AG04449 (cell line): ENCODE data around the gene FEM1B.
"Not testable (repeated sequence)": the region's sequence is repeated elsewhere in the genome, so short reads cannot be mapped to it uniquely, and the experiment has no call there.

Source experiments
- CTCF ChIA-PET: fragments of 350-600 bp; formaldehyde crosslinking; extraction: SDS; loops from one replicate; lab custom pipeline; 2021; ENCODE audit warnings: antibody characterized with exemption; lab: Yijun Ruan, JAX
- POLR2A ChIA-PET: fragments of 400-600, 350-600 bp; formaldehyde crosslinking; extraction: SDS; loops from one replicate; lab custom pipeline; 2020; ENCODE audit warnings: antibody characterized with exemption, inconsistent platforms; lab: Yijun Ruan, JAX
- DNase-seq: peaks from one replicate; pipeline ENCODE4 v3.0.0-alpha.2; 2010; ENCODE audit warnings: low read depth, low spot score
- H3K4me3 ChIP-seq: 2 replicates; pipeline ENCODE4 v1.5.1; 2011; ENCODE audit warnings: low read depth, mild to moderate bottlenecking, control low read depth, low read length
- CTCF ChIP-seq: IDR thresholded peaks from one replicate; pipeline ENCODE4 v1.5.1; 2011; ENCODE audit warnings: mild to moderate bottlenecking, moderate library complexity, low read length, control low read depth, inconsistent platforms; ENCODE audit not compliant: insufficient read depth; ENCODE audit errors: missing control alignments

The FEM1B gene

DNA sequence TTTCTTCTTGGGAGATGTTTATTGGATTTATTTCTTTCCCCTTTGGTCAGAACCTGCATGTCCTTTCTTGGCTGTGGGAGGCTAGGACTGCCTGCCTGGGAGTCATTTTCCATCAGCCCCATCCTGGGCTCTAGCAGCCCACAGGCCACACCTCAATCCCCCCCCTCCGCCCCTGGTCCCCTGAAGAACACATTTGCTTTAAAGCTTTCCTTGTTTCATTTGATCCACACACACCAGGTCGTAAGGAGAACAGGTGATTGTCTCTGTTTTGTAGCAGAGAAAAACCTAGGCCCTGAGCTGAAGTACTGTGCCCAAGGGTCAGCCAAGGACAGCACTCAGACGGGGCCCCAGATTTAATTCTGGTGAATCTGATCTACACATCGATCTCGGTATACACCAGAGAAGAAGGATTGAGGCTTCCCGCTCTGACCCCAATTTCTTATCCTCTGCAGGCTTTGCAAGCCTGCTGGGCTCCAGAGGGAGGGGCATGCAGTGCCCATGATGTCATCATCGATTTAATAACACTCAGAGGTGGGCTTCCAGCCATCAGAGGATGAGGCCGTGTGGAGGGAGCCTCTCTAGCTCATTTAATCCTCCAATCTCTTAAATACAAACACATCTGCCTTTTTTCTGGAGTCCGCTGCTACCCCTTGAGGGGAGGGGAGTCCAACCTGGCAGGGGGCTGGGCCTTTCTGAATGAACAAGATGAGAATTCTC is 46.3 kb upstream of the FEM1B start:
- no peak for TF ChIP-seq CTCF
- ChIA-PET CTCF (interaction anchor here (1.3 to 7.0 kb wide), 2 partner anchors 12 to 22 kb away, joined by 4 to 27 read pairs; no protein-coding TSS in a partner anchor), POLR2A (interaction anchor here (1.0 kb wide), 1 partner anchor 46 kb away, joined by 4 read pairs; the partner anchor contains the start of gene FEM1B)
- no peak overlapping the region for H3K4me3 ChIP-seq
- no peak for DNase-seq

GRCh38 chr15:68232449-68232848 is 45.1 kb upstream of the FEM1B start:
- no peak for TF ChIP-seq CTCF
- DNase-seq = no peak
- no peak overlapping the region for H3K4me3 ChIP-seq
- ChIA-PET CTCF (interaction anchor here (7.0 kb wide), 1 partner anchor 21 kb away, joined by 27 read pairs; no protein-coding TSS in a partner anchor), POLR2A (interaction anchor here (0.5 kb wide), 1 partner anchor 51 kb away, joined by 3 read pairs; no protein-coding TSS in a partner anchor)

DNA sequence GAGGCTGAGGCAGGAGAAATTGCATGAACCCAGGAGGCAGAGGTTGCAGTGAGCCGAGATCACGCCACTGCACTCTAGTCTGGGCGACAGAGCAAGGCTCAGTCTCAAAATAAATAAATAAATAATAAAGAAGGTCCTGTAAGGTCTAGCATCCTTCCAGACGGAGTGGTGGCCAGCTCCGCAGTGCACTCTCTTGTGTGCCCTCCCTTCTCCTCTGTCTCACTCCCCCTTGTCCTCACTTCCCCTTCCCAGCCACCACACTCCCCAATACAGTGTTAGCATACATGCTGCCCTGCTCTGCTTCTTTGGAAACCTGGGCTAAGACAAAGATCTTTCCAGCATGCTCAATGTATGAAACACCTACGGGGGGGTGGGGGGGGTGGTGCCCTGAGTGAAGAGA is 44.6 kb upstream of the FEM1B start:
- TF ChIP-seq CTCF = no peak
- CTCF ChIA-PET = interaction anchor here (7.0 kb wide), 1 partner anchor 20 kb away, joined by 27 read pairs; no protein-coding TSS in a partner anchor

DNA sequence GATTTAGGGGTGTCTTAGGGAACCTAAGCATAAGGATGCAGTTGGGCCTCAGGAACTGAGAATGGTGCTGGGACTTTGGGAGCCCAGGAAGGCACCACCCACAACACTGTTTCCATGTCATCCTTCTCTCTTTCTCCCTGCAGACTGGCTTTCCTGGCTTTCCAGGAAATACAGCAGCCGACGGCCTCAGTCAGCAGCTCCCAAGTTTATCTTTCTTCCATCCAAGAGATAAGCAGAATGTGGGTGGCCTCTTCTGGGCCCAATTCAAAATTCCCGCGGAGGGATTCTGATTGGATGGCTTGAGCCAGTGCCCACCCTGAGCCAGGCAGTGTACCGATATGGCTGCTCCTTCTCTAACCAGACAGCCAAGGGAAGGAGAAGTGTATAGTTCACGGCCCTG is 43.5 kb upstream of the FEM1B start:
- no peak for DNase-seq
- no peak overlapping the region for H3K4me3 ChIP-seq
- ChIA-PET POLR2A (no interaction called here), CTCF (no interaction called here)
- TF ChIP-seq CTCF = no peak

More for the DNA sequence above, 44.6 kb upstream of the FEM1B start:
- POLR2A ChIA-PET = no interaction called here
- DNase-seq = no peak
- no peak overlapping the region for H3K4me3 ChIP-seq

DNA sequence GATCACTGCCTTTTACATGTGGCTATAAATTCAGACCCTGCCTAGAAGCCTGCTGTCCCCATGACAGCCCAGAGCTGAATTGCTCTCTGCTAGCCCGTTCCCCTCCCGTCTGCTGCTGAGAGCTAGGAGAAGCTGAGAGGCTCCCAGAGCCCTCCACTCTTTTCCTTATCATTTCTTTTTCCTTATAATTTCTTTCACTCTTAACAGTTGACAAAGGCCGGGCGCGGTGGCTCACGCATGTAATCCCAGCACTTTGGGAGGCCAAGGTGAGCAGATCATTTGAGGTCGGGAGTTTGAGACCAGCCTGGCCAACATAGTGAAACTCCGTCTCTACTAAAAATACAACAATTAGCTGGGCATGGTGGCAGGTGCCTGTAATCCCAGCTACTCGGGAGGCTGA is 43.0 kb upstream of the FEM1B start:
- POLR2A ChIA-PET, H3K4me3 ChIP-seq, DNase-seq: not testable (repeated sequence)
- CTCF ChIA-PET = interaction anchor here (3.2 kb wide), 1 partner anchor 19 kb away, joined by 15 read pairs; no protein-coding TSS in a partner anchor

- CTCF ChIA-PET = interaction anchor here (0.6 to 3.2 kb wide), 3 partner anchors 18 to 622 kb away, joined by 3 to 15 read pairs (median 3); no protein-coding TSS in a partner anchor
- TF ChIP-seq CTCF = no peak
- POLR2A ChIA-PET = no interaction called here
- no peak overlapping the region for H3K4me3 ChIP-seq
- no peak for DNase-seq
These were observed 42.5 kb upstream of the FEM1B start for GRCh38 chr15:68235022-68235421.

DNA sequence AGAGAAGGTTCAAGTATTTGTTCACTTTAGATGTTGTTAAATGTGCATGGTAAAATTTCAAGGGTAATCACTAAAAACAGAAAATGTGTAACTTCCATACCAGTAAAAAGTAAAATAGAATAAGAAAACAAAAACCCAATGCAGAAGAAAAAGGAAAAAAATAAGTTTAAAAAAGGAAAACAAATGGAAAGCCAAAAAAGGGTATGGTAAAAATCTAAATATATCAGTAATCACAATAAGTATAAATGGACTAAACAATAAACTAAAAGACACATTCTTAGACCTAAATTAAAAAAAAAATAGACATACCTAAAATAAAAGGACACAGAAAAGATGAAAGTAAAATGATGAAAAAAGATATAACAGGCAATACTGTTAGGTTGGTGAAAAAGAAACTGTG is 38.5 kb upstream of the FEM1B start:
- no peak for DNase-seq

More for the DNA sequence above, 38.5 kb upstream of the FEM1B start:
- TF ChIP-seq CTCF = no peak
- no peak overlapping the region for H3K4me3 ChIP-seq
- CTCF ChIA-PET = interaction anchor here (1.4 kb wide), 1 partner anchor 14 kb away, joined by 5 read pairs; no protein-coding TSS in a partner anchor
- POLR2A ChIA-PET = no interaction called here
